Heart left ventricle (tissue), 13 donors: ENCODE results near the gene SCN3B.

Experiments
- CTCF ChIP-seq, 12 donors: fragments of 200-600 bp; sonication (generic) in 4 of 12; IDR thresholded peaks; one replicate each; pipeline versions ENCODE4 v1.5.0 to v1.8.0; 2018 to 2022; ENCODE audit warnings: antibody characterized with exemption in 12 of 12, mild to moderate bottlenecking in 5 of 12
- POLR2A ChIP-seq, 2 donors: fragments of 450-650 bp; IDR thresholded peaks; one replicate each; pipeline ENCODE4 v1.6.1; 2017; ENCODE audit warnings: antibody characterized with exemption in 2 of 2, mild to moderate bottlenecking in 2 of 2, moderate library complexity in 2 of 2
- donor health status: ischemic (EF 13 %, LVEDD 7.1; RV severe dilation, severe dysfunction).
- donor health status: DM: no; HTN: yes; CAD: no.
- donor health status: DM: no; HTN: no; CAD: no.
- donor health status: ischemic (EF 25% LVEDD 6.9; RV normal size, moderate dysfunction).
- donor health status: ischemic (EF 25% LVEDD 5.7; RV mildly dilated, moderate dysfunction).
- donor health status: ischemic (EF 35%, LVEDD 5.7; RV mildly dilated, moderate dysfunction).
- donor health status: nonischemic (EF 11% LVEDD 7.7; RV severe dilation, severe dysfunction).
- donor health status: DM: yes; HTN: yes; CAD: no.
- donor health status: PGD.
- donor health status: ischemic (EF 29% LVEDD 5.4; RV normal size, mild dysfunction).
- donor health status: nonischemic (EF 23%, LVEDD 6.1; RV moderate dilation, normal function).

- TF ChIP-seq CTCF (IDR thresholded peaks at IDR 0.05), result no peak
- TF ChIP-seq POLR2A (IDR thresholded peaks at IDR 0.05), result no peak
Observed at GRCh38 chr11:123690485-123690884, 36.1 kb upstream of the SCN3B start.
